COR-L47 (cell line): ENCODE measurements around the gene MEPE.
A peak's percentile ranks its signal among the peaks of the same experiment; 100 is the strongest.

Experiments
- DNase-seq: peaks from one replicate; lab custom pipeline; 2025; lab: John Stamatoyannopoulos, UW

Gene MEPE

DNA sequence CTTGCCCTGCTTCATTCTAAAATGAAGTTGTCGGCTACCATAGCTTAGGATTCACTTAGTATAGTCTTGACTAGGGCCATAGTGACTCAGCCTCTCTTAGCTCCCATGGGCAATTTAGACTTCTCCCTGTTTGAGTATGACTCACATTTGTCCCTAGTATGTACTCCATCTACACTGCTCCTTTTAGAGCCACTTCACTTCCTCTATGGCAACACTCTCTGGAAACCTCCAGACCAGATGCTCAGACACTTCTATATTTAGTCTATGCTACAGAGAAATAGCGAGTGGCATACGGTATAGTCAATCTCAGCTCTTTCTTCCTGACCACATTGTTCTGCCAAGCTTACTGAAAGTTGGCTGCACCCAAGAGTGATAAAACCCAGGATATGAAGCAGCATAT is 11.2 kb downstream of the MEPE start:
- DNase-seq = no peak

DNA sequence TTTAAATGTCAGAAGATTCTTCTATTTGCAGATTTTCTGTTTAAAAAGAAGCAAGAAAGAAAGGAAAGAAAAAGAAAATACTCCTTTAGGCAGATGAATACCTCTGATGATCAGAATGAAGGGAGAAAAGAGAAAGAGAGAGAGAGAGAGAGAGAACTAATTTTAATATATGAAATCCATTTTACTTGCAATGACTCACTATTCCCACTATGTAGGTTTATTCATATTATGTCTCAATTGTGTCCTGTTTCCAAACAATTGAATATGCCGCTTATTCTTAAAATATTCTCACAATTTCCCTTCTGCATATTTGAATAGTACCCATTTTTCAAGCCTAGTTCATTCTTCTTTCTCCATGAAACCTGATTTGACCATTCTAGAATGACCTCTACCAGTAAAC is 11.7 kb downstream of the MEPE start:
- DNase-seq = no peak

- DNase-seq = no peak
These were observed 13.5 kb downstream of the MEPE start for GRCh38 chr4:87846226-87846625.

DNA sequence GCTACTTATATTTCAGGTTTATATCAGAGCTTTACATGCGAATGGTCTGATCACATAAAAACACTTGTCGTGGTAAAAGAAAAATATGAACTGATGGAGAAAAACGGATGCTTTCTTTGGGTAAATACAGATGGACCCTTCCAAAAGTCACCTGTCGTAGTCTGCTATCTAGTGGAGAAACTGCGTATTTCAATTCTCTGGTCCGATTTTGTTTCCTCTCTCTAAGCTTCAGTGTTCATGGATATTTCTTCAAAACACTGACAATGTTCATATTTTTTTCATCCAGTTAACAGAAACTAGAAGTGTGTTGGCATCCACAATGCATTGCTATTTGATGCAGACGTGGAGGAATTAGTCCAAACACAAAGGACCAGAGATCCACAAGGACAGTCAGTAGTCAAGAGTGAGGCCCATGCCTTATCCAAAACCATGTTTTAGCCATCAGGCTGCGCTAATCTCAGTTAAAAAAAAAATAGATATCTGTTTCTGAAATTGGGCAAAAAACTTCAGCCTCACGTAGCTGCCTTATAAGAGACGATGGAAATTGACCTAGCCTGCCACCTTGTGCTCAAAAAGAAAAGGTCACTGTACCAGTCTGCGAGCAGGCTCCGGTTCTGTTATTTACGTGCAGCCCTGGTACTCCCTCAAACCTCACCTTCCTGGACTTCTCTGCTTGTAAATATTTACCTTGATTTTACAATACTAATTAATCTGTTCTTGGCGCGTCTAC is 16.0 kb downstream of the MEPE start:
- DNase-seq = peak; percentile 55

DNA sequence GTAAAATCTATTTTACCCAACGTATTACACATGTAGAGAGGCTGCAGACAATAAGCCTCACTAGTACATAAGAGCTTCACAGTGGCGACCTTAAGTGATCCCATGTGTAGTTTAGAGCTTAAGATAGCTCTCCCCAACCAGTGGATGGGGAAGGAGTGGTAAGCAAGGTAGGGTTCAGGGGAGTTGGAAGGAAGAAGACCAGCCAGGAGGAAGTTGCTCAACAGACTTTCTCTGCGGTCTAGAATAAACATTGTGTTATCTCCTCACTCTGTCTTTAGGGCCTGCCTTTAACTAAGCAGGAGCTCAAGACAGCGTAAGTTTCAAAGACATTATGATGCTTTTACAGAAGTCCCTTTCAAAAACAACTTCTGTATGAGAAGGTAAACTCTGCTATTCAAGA is 16.8 kb downstream of the MEPE start:
- DNase-seq = no peak

- DNase-seq = no peak
These were observed 18.6 kb downstream of the MEPE start for GRCh38 chr4:87851332-87851731.

DNA sequence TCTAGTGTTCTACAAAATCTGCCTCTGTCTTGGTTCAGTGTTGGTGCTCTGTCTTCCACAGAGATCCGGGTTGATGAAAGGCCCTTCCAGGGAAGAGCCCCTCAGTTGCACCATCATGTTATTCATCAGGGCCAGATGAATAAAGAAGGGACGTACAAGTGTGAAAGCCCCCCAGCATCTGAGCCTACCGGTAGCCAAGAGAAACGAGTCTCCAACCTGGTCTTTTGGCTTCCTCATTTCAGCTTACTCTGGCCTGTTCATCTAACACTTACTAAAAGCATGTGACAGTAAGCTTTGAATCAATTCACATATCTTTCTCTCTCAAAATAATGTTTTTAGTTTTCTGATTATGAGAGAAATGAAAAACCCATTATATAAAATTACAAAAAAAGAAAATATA is 19.2 kb downstream of the MEPE start:
- no peak for DNase-seq

DNA sequence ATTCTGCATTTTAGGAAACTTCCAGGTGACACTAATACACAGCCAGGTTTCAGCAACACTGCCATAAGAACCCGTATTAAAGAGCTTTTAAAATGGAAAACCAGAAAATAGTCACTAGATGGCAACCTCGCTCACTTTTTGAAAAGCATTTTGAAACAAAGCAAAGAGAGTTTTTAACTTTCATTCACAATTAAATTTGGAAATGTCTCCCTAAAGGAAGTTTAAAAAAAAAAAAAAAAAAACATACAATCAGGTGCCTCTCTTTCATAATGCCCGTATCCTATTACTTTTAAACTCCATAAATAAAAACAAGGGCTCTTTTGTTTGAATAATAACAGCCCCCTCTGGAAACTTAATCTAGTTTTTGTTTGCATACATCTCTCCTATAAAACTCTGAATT is 20.3 kb downstream of the MEPE start:
- peak; percentile 13 for DNase-seq

- no peak for DNase-seq
These were observed 21.1 kb downstream of the MEPE start for GRCh38 chr4:87853891-87854290.

- DNase-seq = no peak
These were observed 22.8 kb downstream of the MEPE start for GRCh38 chr4:87855559-87855958.

DNA sequence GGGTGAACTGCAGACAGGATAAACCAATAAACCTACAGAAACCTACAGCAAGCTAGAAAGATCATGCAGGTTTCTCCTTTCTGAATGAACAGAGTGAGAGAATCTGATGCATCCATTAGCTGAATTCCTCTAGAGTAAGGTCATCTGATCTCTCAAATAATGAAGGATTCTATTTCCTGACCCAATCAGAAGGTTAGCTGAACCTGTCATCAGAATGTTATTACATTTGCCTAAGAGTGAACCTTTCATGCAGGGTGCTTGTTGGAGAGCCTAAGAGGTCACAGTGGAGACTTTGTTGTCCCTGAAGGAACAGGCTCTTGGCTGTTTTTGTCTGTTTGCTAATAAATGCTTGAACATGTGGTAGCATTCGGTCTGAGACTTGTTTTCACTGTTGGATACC is 24.0 kb downstream of the MEPE start:
- no peak for DNase-seq

- DNase-seq = no peak
These were observed 25.0 kb downstream of the MEPE start for GRCh38 chr4:87857789-87858188.

DNA sequence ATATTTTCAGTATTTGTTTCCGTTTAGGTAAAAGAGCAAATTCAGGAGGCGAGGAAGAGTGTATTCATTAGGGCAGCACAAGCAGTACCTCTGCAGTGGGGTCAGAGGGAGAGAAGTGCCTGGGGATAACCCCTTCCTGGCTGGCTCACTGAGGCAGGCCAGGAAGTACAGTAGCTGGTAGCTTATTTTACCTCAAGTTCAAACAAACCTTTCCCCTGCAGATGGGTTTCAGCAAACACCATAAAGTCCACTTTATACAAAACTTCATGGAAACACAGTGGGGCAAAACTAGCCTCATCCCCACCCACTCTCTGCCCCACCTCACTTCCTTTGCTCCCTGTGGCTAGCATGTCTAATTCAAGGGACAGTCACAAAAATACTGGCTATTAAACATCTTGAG is 29.5 kb downstream of the MEPE start:
- DNase-seq = no peak

DNA sequence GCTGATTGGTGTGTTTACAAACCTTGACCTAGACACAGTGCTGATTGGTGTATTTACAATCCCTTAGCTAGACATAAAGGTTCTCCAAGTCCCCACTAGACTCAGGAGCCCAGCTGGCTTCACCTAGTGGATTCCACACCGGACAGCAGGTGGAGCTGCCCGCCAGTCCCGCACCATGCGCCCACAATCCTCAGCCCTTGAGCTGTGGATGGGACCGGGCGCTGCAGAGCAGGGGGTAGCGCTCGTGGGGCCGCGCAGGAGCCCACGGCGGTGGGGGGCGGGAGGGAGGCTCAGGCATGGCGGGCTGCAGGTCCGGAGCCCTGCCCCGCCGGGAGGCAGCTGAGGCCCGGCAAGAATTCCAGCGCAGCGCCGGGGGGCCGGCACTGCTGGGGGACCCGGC is 30.7 kb downstream of the MEPE start:
- DNase-seq = no peak

DNA sequence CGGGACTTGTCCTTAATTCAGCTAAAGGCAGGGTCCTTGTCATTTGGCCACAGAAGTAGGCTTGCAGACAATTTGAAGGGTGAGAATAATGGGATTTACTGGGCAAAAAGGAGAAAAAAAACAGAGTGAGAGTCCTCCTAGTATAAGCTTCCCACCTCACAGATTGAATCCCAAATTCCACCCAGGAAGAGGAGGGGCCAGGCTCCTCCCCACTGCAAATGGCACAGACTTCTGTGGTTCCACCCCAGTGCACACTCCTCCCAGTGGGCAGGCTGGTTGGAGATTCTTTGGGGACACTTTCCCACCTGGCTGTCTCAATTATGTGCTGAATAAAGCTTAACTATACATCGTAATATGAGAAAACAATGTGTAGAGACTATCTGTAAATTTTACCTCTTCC is 31.6 kb downstream of the MEPE start:
- no peak for DNase-seq

DNA sequence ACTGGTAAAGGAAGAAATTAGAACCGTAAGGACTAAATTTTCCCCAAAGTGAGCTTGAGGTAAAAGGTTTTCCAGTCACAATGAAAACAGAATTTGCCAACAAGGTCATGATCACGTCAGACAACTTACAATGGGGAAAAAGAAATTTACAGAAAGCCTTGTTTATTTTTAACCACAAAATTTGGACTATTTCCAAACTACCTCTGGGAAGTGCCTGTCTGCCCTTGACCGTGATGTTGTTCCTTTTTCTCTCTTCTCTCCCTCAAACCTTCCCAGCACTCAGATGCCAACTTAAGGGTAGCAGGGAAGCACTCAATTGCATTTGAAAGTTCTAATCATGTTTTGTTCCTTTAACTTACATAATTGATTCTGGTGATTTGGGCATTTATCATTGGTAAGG is 32.5 kb downstream of the MEPE start:
- DNase-seq = peak; percentile 20

DNA sequence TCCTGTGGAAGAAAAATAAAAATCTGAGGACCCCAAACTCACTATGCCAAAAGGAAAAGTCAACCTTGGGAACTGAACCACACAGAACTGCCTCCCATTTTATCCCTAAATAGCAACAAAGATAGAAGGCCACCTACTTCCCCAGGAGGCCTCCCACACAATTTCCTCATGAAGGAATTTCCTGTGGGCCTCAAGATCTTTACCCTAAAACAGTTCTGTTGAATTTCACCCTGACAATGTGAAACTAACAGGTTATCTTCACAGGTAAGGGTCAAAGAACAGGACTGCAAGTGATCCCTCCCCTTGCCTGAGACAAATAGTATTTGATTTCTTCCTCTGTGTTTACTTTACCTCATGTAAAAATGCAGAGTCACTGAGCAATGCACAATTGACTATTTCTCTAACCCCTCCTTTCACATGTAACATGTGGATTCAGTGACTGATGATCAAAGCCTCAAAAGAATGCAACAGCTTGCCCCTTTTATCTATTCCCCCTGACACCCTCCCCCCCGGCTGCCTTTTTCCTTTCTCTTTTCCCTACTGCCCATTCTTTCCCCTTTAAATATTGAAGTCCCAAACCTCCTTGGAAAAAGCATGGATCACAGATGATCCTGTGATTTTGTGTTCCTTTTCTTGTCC is 33.3 kb downstream of the MEPE start:
- no peak for DNase-seq

GRCh38 chr4:87868522-87868921 is 35.8 kb downstream of the MEPE start:
- no peak for DNase-seq

- no peak for DNase-seq
These were observed 39.3 kb downstream of the MEPE start for GRCh38 chr4:87872028-87872427.

- DNase-seq = no peak
These were observed 42.4 kb downstream of the MEPE start for GRCh38 chr4:87875191-87875590.

GRCh38 chr4:87880106-87880505 is 47.3 kb downstream of the MEPE start:
- DNase-seq = no peak

DNA sequence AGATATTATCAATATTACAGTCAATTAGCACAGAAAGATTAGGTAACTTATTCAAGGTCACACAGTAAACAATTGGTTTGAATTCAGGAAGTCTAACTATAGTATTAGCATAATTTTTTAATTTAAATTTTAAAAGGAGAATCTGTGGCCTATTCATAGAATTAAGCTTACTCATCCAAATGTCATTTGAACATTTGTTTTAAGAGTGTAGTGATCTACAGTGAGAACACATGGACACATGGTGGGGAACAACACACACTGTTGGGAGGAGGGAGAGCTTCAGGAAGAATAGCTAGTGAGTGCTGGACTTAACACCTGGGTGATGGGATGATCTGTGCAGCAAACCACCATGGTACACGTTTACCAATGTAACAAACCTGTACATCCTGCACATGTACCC is 48.3 kb downstream of the MEPE start:
- DNase-seq = no peak

GRCh38 chr4:87882321-87882720 is 49.6 kb downstream of the MEPE start:
- DNase-seq = no peak

- no peak for DNase-seq
These were observed 50.1 kb downstream of the MEPE start for GRCh38 chr4:87882861-87883260.
